Chondrocyte (in vitro differentiated cells): ENCODE results near the gene SH3RF2. TPM values are rescaled to one million over a fixed set of nuclear protein-coding genes. Genes with fewer than 3 reads are reported as not detected.

ENCODE experiments used
- DNase-seq: peaks from one replicate; pipeline ENCODE4 v3.0.0; 2021; ENCODE audit warnings: mixed read lengths, low spot score
- H3K27ac Mint-ChIP-seq: one replicate; pipeline ENCODE4 v1.8.0; 2021; ENCODE audit warnings: mild to moderate bottlenecking, moderate library complexity, mixed read lengths; ENCODE audit not compliant: unreplicated experiment
- H3K27me3 Mint-ChIP-seq: 2 replicates; pipeline ENCODE4 v1.8.0; 2021; ENCODE audit warnings: low read depth, mixed read lengths
- H3K36me3 Mint-ChIP-seq: 2 replicates; pipeline ENCODE4 v1.8.0; 2021; ENCODE audit warnings: low read depth, mixed read lengths
- H3K4me1 Mint-ChIP-seq: 2 replicates; pipeline ENCODE4 v1.8.0; 2021; ENCODE audit warnings: low read depth, mild to moderate bottlenecking, mixed read lengths
- H3K4me3 Mint-ChIP-seq: one replicate; pipeline ENCODE4 v1.8.0; 2021; ENCODE audit warnings: mild to moderate bottlenecking, moderate library complexity, mixed read lengths; ENCODE audit not compliant: unreplicated experiment
- H3K9me3 Mint-ChIP-seq: 2 replicates; pipeline ENCODE4 v1.8.0; 2021; ENCODE audit warnings: low read depth, mixed read lengths
- CTCF ChIP-seq: fragments of 200-600 bp; sonication (generic); IDR thresholded peaks from 2 replicates; pipeline ENCODE4 v1.5.0; 2021; ENCODE audit warnings: antibody characterized with exemption, mild to moderate bottlenecking, moderate library complexity
- total RNA-seq: library from RNA; stranded (reverse); gene quantifications from 3 replicates; pipeline ENCODE4 v1.2.1, GENCODE V29; 2021

The SH3RF2 gene
- total RNA-seq, 1 donor from 2014 or later, result 0.42 TPM

- DNase-seq, result no peak
- H3K4me1 Mint-ChIP-seq, result peaks cover 15% of the 10 kb centered on the region
- no peak for TF ChIP-seq CTCF
- no peak overlapping the region for H3K27ac Mint-ChIP-seq
- no peaks in the 10 kb centered on the region for H3K36me3 Mint-ChIP-seq
- no peaks in the 10 kb centered on the region for H3K9me3 Mint-ChIP-seq
- H3K27me3 Mint-ChIP-seq, result no peaks in the 10 kb centered on the region
- H3K4me3 Mint-ChIP-seq, result no peak overlapping the region
These were observed 11.2 kb downstream of the SH3RF2 start for GRCh38 chr5:145947581-145947980.

GRCh38 chr5:145948047-145948446, 11.7 kb downstream of the SH3RF2 start:
- Mint-ChIP-seq H3K9me3 (no peaks in the 10 kb centered on the region), H3K36me3 (no peaks in the 10 kb centered on the region), H3K27ac (no peak overlapping the region), H3K27me3 (no peaks in the 10 kb centered on the region), H3K4me1 (peaks cover 15% of the 10 kb centered on the region), H3K4me3 (no peak overlapping the region)
- TF ChIP-seq CTCF, result no peak
- no peak for DNase-seq

- H3K27ac Mint-ChIP-seq, result no peak overlapping the region
- H3K4me3 Mint-ChIP-seq, result no peak overlapping the region
- H3K27me3 Mint-ChIP-seq, result no peaks in the 10 kb centered on the region
- H3K9me3 Mint-ChIP-seq, result peaks cover 3% of the 10 kb centered on the region
- no peaks in the 10 kb centered on the region for H3K36me3 Mint-ChIP-seq
- H3K4me1 Mint-ChIP-seq, result peaks cover 15% of the 10 kb centered on the region
- TF ChIP-seq CTCF, result no peak
- no peak for DNase-seq
These were observed 12.5 kb downstream of the SH3RF2 start for GRCh38 chr5:145948921-145949320.

GRCh38 chr5:145949474-145949873, 13.1 kb downstream of the SH3RF2 start:
- no peak overlapping the region for H3K27ac Mint-ChIP-seq
- H3K4me1 Mint-ChIP-seq, result peaks cover 15% of the 10 kb centered on the region
- H3K27me3 Mint-ChIP-seq, result no peaks in the 10 kb centered on the region
- H3K36me3 Mint-ChIP-seq, result peaks cover 2% of the 10 kb centered on the region
- no peak overlapping the region for H3K4me3 Mint-ChIP-seq
- no peak for DNase-seq
- TF ChIP-seq CTCF, result no peak
- peaks cover 9% of the 10 kb centered on the region for H3K9me3 Mint-ChIP-seq

- Mint-ChIP-seq H3K4me1 (peaks cover 6% of the 10 kb centered on the region), H3K9me3 (peaks cover 10% of the 10 kb centered on the region), H3K4me3 (no peak overlapping the region), H3K27ac (no peak overlapping the region), H3K36me3 (peaks cover 2% of the 10 kb centered on the region), H3K27me3 (no peaks in the 10 kb centered on the region)
- TF ChIP-seq CTCF, result no peak
- DNase-seq, result no peak
These were observed 14.7 kb downstream of the SH3RF2 start for GRCh38 chr5:145951071-145951470.
